Lung (tissue), 12 donors: ENCODE data around the gene ACOT7. TPM values are rescaled to one million over a fixed set of nuclear protein-coding genes. Genes with fewer than 3 reads are reported as not detected.
"Not testable (repeated sequence)": the region's sequence is repeated elsewhere in the genome, so short reads cannot be mapped to it uniquely, and the experiment has no call there.

Source experiments
- ATAC-seq: fragments of 200-7000 bp; cut with Tn5 transposase; one replicate; pipeline ENCODE4 v1.9.1; 2020; ENCODE audit warnings: moderate number of reproducible peaks; ENCODE audit not compliant: insufficient read depth, low FRiP score
- DNase-seq, 3 donors: peaks; one replicate each; pipeline ENCODE4 v3.0.0-alpha.2; 2013 to 2017
- H3K27ac ChIP-seq, 2 donors: one replicate each; pipeline ENCODE4 v1.5.1; 2013; ENCODE audit warnings: mild to moderate bottlenecking in 2 of 2, moderate library complexity in 2 of 2, control low read depth in 1 of 2, inconsistent platforms in 1 of 2, low read depth in 1 of 2, low read length in 1 of 2
- H3K27me3 ChIP-seq, 3 donors: one replicate each; pipeline ENCODE4 v1.5.1; 2013; ENCODE audit warnings: low read length in 2 of 3; ENCODE audit not compliant: control insufficient read depth in 3 of 3, insufficient read depth in 3 of 3
- H3K36me3 ChIP-seq, 4 donors: one replicate each; pipeline ENCODE4 v1.5.1; 2013; ENCODE audit warnings: low read length in 4 of 4, mild to moderate bottlenecking in 1 of 4, moderate library complexity in 1 of 4; ENCODE audit not compliant: control insufficient read depth in 4 of 4, insufficient read depth in 4 of 4
- H3K4me1 ChIP-seq, 5 donors: one replicate each; pipeline ENCODE4 v1.5.1; 2013; ENCODE audit warnings: low read length in 5 of 5, mild to moderate bottlenecking in 2 of 5, moderate library complexity in 1 of 5; ENCODE audit not compliant: control insufficient read depth in 5 of 5, insufficient read depth in 5 of 5
- H3K4me3 ChIP-seq: one replicate; pipeline ENCODE4 v1.5.1; 2013; ENCODE audit warnings: mild to moderate bottlenecking, control low read depth, moderate library complexity
- H3K9ac ChIP-seq, 2 donors: one replicate each; pipeline ENCODE4 v1.5.1; 2013; ENCODE audit warnings: low read length in 2 of 2, control low read depth in 1 of 2; ENCODE audit not compliant: insufficient read depth in 1 of 2
- H3K9me3 ChIP-seq, 4 donors: one replicate each; pipeline ENCODE4 v1.5.1; 2013; ENCODE audit warnings: low read length in 3 of 4, mild to moderate bottlenecking in 1 of 4, moderate library complexity in 1 of 4; ENCODE audit not compliant: control insufficient read depth in 4 of 4, insufficient read depth in 3 of 4
- CTCF ChIP-seq: IDR thresholded peaks from 2 replicates; pipeline ENCODE4 v1.5.1; 2012; ENCODE audit warnings: mild to moderate bottlenecking; ENCODE audit errors: control extremely low read depth, extremely low read depth
- WGBS, 2 donors: extraction: QIAGEN DNeasy Blood & Tissue Kit; methylation state at CpG; one replicate each; pipeline ENCODE4 v1.1.7; 2013; 5-methylcytosine and 5-hydroxymethylcytosine counted together
- polyA plus RNA-seq, 2 donors: library from polyadenylated mRNA; stranded (reverse); fragments of 200-250 nt; gene quantifications; one replicate each; pipeline ENCODE4 v1.2.1, GENCODE V29; 2013
- total RNA-seq, 2 donors: library from RNA; depleted of rRNA in 1 of 2; stranded (reverse); fragments of >200 nt in 1 of 2; gene quantifications; one replicate each; pipeline ENCODE4 v1.2.1, GENCODE V29; 2014 to 2021
- donor health status: control.
- donor health status: control.
- donor health status: Bipolar disorder and iron deficiency.
- donor health status: healthy.
- donor health status: DM: yes; HTN: yes; CAD: no.

The ACOT7 gene
- total and polyA plus RNA-seq, 4 donors: 8.8 to 37.4 (median 23.1) TPM

- no peaks in the 10 kb centered on the region for H3K36me3 ChIP-seq
- no peaks in the 10 kb centered on the region for H3K9me3 ChIP-seq
- no peaks in the 10 kb centered on the region for H3K27me3 ChIP-seq
- no peak for ATAC-seq
- no peak overlapping the region for H3K4me3 ChIP-seq
- H3K27ac ChIP-seq: no peak overlapping the region
- no peaks in the 10 kb centered on the region for H3K4me1 ChIP-seq
- no peak for DNase-seq
- H3K9ac ChIP-seq: no peak overlapping the region
- WGBS, 2 donors: 94 to 97% methylated on average over 9 of the region's 9 CpGs
- TF ChIP-seq CTCF: no peak
These were observed 83.3 kb downstream of the ACOT7 start for GRCh38 chr1:6310116-6310848.

- Histone ChIP-seq H3K9ac (no peak overlapping the region), H3K27me3 (no peaks in the 10 kb centered on the region), H3K9me3 (no peaks in the 10 kb centered on the region), H3K27ac (no peak overlapping the region), H3K36me3 (no peaks in the 10 kb centered on the region), H3K4me1 (no peaks in the 10 kb centered on the region), H3K4me3 (no peak overlapping the region)
- no peak for DNase-seq
- ATAC-seq: no peak
- no peak for TF ChIP-seq CTCF
- WGBS, 2 donors: 84 to 89% methylated on average over 7 of the region's 7 CpGs
These were observed 84.0 kb downstream of the ACOT7 start for GRCh38 chr1:6309564-6309963.

GRCh38 chr1:6308449-6308848 is 85.1 kb downstream of the ACOT7 start:
- 87 to 94% methylated on average over 13 of the region's 13 CpGs for WGBS, 2 donors
- no peak for DNase-seq

GRCh38 chr1:6307682-6308081 is 85.9 kb downstream of the ACOT7 start:
- not testable (repeated sequence) for H3K27me3 ChIP-seq, H3K4me3 ChIP-seq, DNase-seq, H3K36me3 ChIP-seq, H3K9ac ChIP-seq, H3K9me3 ChIP-seq, H3K27ac ChIP-seq, ATAC-seq, H3K4me1 ChIP-seq
- WGBS, 2 donors: 75 to 91% methylated on average over 7 of the region's 7 CpGs

More at GRCh38 chr1:6308449-6308848, 85.1 kb downstream of the ACOT7 start:
- no peak for TF ChIP-seq CTCF
- H3K9ac ChIP-seq: no peak overlapping the region
- H3K4me3 ChIP-seq: no peak overlapping the region
- no peak for ATAC-seq
- H3K36me3 ChIP-seq: no peaks in the 10 kb centered on the region
- no peaks in the 10 kb centered on the region for H3K4me1 ChIP-seq
- H3K27ac ChIP-seq: no peak overlapping the region
- H3K27me3 ChIP-seq: no peaks in the 10 kb centered on the region
- H3K9me3 ChIP-seq: no peaks in the 10 kb centered on the region
